PFSK-1 (cell line): ENCODE results near the gene HMCES.

ENCODE experiments used
- FOXP2 ChIP-seq: optimal IDR thresholded peaks from 2 replicates; pipeline ENCODE3; 2011; ENCODE audit warnings: borderline replicate concordance, control low read depth, inconsistent platforms; ENCODE audit not compliant: insufficient read depth; ENCODE audit errors: extremely low read length, extremely low read depth
- POLR2AphosphoS5 ChIP-seq: IDR thresholded peaks from 2 replicates; pipeline ENCODE4 v1.6.1; 2012; ENCODE audit warnings: low read depth, mild to moderate bottlenecking, control low read depth, low read length, moderate library complexity
- SIN3A ChIP-seq: IDR thresholded peaks from 2 replicates; pipeline ENCODE4 v1.6.1; 2012; ENCODE audit warnings: mild to moderate bottlenecking, low read length, moderate library complexity, borderline replicate concordance; ENCODE audit not compliant: insufficient read depth
- TAF1 ChIP-seq: IDR thresholded peaks from 2 replicates; pipeline ENCODE4 v1.6.1; 2012; ENCODE audit warnings: low read length, control low read depth, borderline replicate concordance; ENCODE audit not compliant: insufficient read depth
- TF ChIP-seq, protein P1 (sequence below), 2 experiments: IDR thresholded peaks; 2 replicates each; pipeline versions ENCODE4 v1.6.1 to v1.8.0; 2011 to 2012; ENCODE audit warnings: low read depth in 2 of 2, low read length in 2 of 2, control low read depth in 1 of 2, inconsistent platforms in 1 of 2, mild to moderate bottlenecking in 1 of 2, moderate library complexity in 1 of 2; ENCODE audit not compliant: insufficient read depth in 1 of 2

Gene HMCES

DNA sequence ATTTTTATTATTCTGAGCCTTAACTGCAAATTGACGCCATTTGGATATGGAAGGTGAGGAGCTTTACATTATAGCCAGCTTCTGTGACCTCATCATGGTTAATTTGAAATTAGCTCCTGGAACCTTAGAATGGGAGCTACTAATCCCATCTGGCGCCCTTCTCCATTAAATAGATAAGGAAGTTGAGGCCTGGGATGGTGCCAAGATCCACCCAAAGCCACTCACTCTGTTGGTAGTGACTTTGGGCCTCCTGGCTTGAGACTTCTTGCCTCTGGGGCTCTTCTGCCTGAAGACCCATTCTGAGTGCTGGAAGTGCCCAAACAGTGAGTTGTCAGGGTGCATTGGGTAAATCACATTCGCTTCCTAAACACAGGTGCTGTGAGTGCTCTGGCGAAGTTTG lies 12.0 kb upstream of the HMCES start:
- TF ChIP-seq SIN3A (no peak), FOXP2 (no peak), POLR2AphosphoS5 (no peak), TAF1 (no peak)
- TF ChIP-seq, protein P1, sequence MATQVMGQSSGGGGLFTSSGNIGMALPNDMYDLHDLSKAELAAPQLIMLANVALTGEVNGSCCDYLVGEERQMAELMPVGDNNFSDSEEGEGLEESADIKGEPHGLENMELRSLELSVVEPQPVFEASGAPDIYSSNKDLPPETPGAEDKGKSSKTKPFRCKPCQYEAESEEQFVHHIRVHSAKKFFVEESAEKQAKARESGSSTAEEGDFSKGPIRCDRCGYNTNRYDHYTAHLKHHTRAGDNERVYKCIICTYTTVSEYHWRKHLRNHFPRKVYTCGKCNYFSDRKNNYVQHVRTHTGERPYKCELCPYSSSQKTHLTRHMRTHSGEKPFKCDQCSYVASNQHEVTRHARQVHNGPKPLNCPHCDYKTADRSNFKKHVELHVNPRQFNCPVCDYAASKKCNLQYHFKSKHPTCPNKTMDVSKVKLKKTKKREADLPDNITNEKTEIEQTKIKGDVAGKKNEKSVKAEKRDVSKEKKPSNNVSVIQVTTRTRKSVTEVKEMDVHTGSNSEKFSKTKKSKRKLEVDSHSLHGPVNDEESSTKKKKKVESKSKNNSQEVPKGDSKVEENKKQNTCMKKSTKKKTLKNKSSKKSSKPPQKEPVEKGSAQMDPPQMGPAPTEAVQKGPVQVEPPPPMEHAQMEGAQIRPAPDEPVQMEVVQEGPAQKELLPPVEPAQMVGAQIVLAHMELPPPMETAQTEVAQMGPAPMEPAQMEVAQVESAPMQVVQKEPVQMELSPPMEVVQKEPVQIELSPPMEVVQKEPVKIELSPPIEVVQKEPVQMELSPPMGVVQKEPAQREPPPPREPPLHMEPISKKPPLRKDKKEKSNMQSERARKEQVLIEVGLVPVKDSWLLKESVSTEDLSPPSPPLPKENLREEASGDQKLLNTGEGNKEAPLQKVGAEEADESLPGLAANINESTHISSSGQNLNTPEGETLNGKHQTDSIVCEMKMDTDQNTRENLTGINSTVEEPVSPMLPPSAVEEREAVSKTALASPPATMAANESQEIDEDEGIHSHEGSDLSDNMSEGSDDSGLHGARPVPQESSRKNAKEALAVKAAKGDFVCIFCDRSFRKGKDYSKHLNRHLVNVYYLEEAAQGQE (IDR thresholded peaks at IDR 0.05; ENCODE audit: insufficient read depth in 1 of 2, low read depth in 2 of 2, low read length in 2 of 2): no peak

DNA sequence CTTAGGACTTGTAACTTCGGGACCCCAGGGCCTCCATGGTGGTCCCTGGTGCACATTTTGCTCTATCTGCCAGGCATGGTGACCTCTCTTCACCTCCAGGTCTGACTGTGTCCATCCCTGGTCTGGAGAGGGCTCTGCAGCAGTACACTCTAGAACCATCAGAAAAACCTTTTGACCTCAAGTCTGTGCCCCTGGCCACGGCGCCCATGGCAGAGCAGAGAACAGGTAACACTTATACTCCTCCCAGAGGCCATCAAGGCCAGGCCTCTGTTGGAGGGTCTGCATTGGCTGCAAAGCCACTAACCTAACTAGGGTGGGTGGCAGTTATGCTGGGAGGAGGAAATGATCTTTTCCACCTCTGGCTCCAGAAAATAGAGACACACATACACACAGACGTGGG lies 10.3 kb upstream of the HMCES start:
- no peak for TF ChIP-seq POLR2AphosphoS5
- TF ChIP-seq, protein P1 (IDR thresholded peaks at IDR 0.05; ENCODE audit: insufficient read depth in 1 of 2, low read depth in 2 of 2, low read length in 2 of 2): no peak
- TF ChIP-seq TAF1: no peak
- TF ChIP-seq SIN3A: no peak
- TF ChIP-seq FOXP2: no peak

DNA sequence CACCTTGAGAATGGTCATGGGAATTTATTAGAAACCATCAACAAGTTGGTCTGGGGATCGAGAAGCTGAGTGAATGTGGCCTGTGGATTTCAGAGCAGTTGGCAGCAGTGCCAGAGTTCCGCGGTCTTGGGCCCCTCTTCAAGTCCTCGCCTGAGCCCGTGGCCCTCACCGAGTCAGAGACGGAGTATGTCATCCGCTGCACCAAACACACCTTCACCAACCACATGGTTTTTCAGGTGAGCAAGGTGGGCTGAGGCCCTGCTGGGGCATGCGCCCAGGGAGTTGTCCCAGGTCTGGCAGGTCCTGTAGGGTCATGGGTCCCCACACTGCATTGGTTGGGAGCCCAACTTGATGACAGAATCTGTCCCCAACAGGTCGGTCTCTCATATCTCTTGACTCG lies 7.0 kb upstream of the HMCES start:
- no peak for TF ChIP-seq TAF1

DNA sequence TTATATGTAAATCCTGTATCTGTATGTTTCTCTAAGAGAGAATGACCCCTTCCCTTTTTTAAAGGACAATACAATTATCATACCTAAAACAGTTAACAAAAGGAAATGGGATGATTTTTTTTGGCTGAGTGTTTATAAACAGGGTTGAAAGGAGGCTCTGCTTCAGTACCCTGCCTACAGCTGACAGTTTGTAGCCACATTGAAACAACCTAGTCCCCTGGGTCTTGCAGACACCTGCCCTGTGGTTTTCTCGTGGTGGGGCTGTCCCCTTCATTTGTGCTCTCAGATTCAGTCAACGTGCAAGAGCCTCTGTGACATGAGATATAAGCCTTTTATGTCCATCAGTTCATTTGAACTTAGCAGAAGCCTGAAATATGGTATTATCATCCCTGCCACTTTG lies 2.3 kb upstream of the HMCES start:
- TF ChIP-seq POLR2AphosphoS5: no peak

DNA sequence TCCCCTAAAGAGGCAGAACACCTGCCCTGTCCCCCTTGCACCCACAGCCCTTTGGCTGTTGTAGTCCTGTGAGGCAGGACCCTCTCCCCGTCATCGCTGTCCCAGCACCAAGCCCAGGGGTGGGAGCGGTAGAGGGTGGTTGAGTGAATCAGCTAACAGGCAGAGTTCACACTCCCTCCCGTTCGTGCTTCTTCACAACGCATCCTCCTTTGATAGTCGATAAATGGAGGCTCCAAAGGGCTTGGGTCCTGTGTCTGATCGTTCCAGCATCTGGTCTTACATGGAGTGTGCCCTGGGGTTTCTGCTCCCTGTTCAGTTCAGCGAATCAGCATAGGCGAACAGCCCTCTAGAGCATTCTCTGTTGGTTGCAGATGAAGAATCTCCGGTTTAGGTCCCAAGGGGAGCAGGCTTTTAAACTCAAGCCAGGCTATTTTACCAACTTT lies 820 bp upstream of the HMCES start:
- TF ChIP-seq, protein P1 (IDR thresholded peaks at IDR 0.05; ENCODE audit: insufficient read depth in 1 of 2, low read depth in 2 of 2, low read length in 2 of 2): no peak
- TF ChIP-seq FOXP2: no peak
- no peak for TF ChIP-seq SIN3A
- TF ChIP-seq POLR2AphosphoS5: no peak
- no peak for TF ChIP-seq TAF1

DNA sequence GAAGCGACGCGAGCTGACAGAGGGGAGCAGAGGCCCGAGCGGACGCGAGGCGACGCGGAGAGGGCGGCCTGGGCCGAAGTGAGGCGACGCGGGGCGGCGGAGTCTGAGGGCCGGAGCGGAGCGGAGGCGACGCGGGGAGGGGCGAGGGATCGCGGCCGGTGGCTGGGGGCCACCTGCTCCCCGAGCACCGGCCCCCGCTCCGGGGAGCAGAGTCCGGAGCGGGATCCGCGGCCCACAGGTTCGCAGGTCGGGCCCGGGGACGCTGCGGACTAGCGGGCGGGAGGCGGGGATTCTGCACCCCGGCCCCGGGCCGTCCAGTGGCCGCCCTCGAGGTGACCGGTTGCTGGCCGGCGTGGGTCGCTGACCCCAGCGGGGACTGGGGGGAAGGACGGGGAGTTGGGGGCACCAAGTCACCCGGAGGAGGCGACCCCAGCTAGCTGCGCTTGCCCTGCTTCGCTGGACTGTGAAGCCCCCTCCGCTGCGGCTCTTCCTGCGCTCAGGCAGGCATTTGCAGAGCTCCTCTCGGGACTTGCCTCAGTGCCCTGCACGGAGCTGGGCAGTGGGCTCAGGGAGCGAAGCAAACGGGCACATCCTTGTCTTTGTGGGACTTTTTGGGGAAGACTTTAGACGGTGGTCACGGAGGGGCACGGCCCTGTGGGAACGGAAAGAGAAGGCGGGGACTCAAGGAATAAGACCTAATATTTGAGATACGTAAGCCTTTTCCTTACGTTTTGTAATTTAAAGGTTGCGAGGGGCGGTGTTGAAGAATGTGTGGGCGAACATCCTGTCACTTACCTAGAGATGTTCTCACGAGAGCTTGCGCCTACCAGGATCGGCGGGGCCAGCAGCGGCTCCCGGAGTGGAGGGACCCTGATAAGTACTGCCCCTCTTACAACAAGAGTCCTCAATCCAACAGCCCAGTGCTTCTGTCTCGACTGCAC lies 566 bp downstream of the HMCES start:
- TF ChIP-seq SIN3A (no peak), TAF1 (no peak), FOXP2 (no peak), POLR2AphosphoS5 (no peak; the same call in 1 of the 2 replicates)
- TF ChIP-seq, protein P1 (IDR thresholded peaks at IDR 0.05; ENCODE audit: insufficient read depth in 1 of 2, low read depth in 2 of 2, low read length in 2 of 2): no peak
